Measurements from ENCODE around the gene MAP1S.

Gene MAP1S

DNA sequence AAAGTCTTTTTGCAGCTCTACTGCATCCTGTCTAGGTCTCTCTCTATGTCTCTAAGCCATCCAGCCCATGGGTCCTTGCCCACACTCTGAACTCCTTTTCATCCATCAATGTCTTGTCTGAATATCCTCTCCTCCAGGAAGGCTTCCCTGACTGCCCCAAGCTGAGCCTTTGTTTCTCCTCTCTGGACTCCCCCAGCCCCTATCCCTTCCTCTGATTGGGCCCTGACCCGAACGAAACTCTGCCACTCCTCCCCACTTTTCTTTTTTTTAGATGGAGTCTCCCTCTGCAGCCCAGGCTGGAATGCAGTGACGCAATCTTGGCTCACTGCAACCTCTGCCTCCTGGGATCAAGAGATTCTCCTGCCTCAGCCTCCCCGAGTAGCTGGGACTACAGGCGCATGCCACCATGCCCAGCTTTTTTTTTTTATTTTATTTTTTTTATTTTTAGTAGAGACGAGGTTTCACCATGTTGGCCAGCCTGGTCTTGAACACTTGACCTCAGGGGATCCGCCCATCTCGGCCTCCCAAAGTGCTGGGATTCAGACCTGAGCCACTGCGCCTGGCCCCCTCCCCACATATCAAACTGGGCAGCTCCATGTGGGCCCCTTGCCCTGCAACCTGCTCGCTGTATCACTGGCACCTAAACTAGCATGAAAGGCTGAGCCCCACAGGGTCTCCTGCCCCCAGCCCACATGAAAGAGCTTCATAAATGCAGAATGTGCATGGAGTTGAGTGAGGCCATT lies 30.3 kb upstream of the MAP1S start:
- no peak for DNase-seq (ENCODE audit: low read depth in 2 of 2)

GRCh38 chr19:17692566-17692965 lies 26.7 kb upstream of the MAP1S start:
- DNase-seq (ENCODE audit: low read depth in 2 of 2) = no peak

GRCh38 chr19:17695198-17695597 lies 24.1 kb upstream of the MAP1S start:
- DNase-seq (ENCODE audit: low read depth in 2 of 2) = no peak

GRCh38 chr19:17703824-17704463 lies 15.3 kb upstream of the MAP1S start:
- DNase-seq (ENCODE audit: low read depth in 2 of 2) = peak; percentile 40 to 70

DNA sequence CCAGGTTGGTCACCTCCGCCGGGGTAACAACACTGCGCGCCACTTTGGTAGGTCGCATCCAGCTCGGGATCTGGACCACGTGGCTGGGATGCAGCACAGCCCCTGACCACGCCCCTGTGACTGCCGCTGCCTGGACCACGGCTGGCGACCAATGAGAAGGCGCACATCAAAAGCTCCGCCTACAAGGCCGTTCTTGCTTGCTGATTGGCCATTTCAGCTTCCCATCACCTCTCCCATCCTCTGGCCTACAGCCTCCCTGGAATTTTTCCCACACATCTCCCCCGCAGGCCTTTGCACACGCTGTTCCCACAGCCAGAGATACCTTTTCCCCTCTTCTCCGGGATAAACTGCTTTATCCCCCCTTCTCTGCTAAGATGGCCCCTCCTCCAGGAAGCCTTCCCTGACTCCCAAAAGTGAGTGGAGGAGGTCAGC lies 12.5 kb upstream of the MAP1S start:
- DNase-seq (ENCODE audit: low read depth in 2 of 2) = no peak

GRCh38 chr19:17711851-17712250 lies 7.4 kb upstream of the MAP1S start:
- DNase-seq (ENCODE audit: low read depth in 2 of 2) = no peak

- no peak for DNase-seq (ENCODE audit: low read depth in 2 of 2)
These were observed 2.9 kb upstream of the MAP1S start for GRCh38 chr19:17716309-17716929.

DNA sequence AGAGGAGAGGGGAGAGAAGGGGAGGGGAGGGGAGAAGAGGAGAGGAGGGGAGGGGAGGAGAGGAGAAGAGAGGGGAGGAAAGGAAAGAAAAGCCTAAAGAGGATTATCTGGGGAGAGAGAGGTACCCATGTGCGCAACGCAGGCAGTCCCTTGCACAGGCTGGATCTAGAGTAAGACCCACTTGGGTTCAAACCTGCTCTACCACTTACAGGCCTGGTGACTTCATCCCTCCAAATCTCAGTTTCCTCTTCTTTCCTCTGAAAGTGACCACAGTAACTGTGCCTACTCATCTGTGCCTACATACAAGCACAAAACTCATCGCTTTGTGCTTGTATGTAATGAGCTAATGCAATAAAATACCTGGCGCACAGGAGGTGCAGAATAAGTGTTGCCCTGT lies 732 bp upstream of the MAP1S start:
- DNase-seq (ENCODE audit: low read depth in 2 of 2) = no peak

- DNase-seq (ENCODE audit: low read depth in 2 of 2) = no peak
These were observed 585 bp downstream of the MAP1S start for GRCh38 chr19:17719730-17720400.

DNA sequence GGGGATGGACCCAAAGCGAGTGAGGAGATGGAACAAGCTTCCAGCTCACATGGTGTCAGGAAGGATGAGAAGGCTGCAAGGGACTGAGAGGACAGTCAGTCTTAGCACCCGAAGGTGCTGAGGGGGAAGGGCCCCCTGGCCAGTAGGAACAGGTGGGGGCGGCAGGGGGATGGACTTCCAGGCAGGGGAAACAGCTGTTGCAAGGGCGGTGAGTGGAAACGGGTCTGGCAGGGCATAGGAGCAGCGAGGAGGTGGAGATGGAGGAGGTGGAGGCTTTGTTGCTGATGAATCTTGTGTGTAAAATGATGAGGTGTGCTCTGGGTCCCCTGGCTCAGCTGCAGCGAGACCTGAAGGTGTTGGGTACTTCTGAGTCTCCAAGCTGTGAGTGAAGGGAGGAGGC lies 1.2 kb downstream of the MAP1S start:
- DNase-seq (ENCODE audit: low read depth in 2 of 2) = no peak

DNA sequence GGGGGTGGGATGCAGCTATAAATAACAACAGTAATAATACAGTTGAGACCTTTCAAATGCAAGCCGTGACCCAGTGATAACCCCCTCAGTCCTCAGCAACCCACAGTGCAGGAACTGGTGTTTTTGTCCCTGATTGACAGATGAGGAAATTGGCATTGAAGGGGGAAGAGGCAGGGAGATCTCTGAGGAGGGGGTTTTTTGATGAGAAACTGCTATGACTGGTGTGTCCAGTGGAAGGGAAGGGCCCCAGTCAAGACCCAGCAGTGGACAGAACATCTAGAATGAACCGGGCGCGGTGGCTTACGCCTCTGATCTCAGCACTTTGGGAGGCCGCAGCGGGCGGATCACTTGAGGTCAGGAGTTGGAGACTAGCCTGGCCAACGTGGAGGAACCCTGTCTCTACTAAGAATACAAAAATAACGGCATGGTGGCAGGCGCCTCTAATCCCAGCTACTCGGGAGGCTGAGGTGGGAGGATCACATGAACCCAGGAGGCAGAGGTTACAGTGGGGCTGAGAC lies 1.9 kb downstream of the MAP1S start:
- no peak for DNase-seq (ENCODE audit: low read depth in 2 of 2)

GRCh38 chr19:17721821-17722220 lies 2.5 kb downstream of the MAP1S start:
- no peak for DNase-seq (ENCODE audit: low read depth in 2 of 2)

GRCh38 chr19:17722655-17723240 lies 3.5 kb downstream of the MAP1S start:
- DNase-seq (ENCODE audit: low read depth in 2 of 2) = no peak

- no peak for DNase-seq (ENCODE audit: low read depth in 2 of 2)
These were observed 5.4 kb downstream of the MAP1S start for GRCh38 chr19:17724655-17725054.

GRCh38 chr19:17725422-17726078 lies 6.3 kb downstream of the MAP1S start:
- DNase-seq (ENCODE audit: low read depth in 2 of 2) = no peak

DNA sequence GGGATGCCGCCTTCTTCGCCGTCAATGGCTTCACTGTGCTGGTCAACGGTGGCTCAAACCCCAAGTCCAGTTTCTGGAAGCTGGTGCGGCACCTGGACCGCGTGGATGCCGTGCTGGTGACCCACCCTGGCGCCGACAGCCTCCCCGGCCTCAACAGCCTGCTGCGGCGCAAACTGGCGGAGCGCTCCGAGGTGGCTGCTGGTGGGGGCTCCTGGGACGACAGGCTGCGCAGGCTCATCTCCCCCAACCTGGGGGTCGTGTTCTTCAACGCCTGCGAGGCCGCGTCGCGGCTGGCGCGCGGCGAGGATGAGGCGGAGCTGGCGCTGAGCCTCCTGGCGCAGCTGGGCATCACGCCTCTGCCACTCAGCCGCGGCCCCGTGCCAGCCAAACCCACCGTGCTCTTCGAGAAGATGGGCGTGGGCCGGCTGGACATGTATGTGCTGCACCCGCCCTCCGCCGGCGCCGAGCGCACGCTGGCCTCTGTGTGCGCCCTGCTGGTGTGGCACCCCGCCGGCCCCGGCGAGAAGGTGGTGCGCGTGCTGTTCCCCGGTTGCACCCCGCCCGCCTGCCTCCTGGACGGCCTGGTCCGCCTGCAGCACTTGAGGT lies 7.0 kb downstream of the MAP1S start:
- no peak for DNase-seq (ENCODE audit: low read depth in 2 of 2)

DNA sequence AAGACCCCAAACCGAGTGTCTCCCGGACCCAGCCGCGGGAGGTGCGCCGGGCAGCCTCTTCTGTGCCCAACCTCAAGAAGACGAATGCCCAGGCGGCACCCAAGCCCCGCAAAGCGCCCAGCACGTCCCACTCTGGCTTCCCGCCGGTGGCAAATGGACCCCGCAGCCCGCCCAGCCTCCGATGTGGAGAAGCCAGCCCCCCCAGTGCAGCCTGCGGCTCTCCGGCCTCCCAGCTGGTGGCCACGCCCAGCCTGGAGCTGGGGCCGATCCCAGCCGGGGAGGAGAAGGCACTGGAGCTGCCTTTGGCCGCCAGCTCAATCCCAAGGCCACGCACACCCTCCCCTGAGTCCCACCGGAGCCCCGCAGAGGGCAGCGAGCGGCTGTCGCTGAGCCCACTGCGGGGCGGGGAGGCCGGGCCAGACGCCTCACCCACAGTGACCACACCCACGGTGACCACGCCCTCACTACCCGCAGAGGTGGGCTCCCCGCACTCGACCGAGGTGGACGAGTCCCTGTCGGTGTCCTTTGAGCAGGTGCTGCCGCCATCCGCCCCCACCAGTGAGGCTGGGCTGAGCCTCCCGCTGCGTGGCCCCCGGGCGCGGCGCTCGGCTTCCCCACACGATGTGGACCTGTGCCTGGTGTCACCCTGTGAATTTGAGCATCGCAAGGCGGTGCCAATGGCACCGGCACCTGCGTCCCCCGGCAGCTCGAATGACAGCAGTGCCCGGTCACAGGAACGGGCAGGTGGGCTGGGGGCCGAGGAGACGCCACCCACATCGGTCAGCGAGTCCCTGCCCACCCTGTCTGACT lies 7.9 kb downstream of the MAP1S start:
- DNase-seq (ENCODE audit: low read depth in 2 of 2) = no peak

DNA sequence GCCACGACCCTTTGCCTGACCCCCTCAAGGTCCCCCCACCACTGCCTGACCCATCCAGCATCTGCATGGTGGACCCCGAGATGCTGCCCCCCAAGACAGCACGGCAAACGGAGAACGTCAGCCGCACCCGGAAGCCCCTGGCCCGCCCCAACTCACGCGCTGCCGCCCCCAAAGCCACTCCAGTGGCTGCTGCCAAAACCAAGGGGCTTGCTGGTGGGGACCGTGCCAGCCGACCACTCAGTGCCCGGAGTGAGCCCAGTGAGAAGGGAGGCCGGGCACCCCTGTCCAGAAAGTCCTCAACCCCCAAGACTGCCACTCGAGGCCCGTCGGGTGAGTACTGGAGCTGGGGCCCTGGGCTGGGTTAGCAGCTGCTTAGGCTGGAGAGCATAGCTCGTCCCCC lies 8.6 kb downstream of the MAP1S start:
- DNase-seq (ENCODE audit: low read depth in 2 of 2) = no peak

- DNase-seq (ENCODE audit: low read depth in 2 of 2) = no peak
These were observed 13.8 kb downstream of the MAP1S start for GRCh38 chr19:17733127-17733526.

- no peak for DNase-seq (ENCODE audit: low read depth in 2 of 2)
These were observed 14.9 kb downstream of the MAP1S start for GRCh38 chr19:17734146-17734545.

Data from stimulated activated CD4-positive, alpha-beta T cell treated with anti-CD3 and anti-CD28 coated beads, Interleukin-12 subunit alpha, Interleukin-12 subunit beta, amount 100 ng/mL, for 24 hours (primary cell).